NCI-H460 (cell line): ENCODE results near the gene RPSA. TPM values are rescaled to one million over a fixed set of nuclear protein-coding genes. Genes with fewer than 3 reads are reported as not detected.
A peak's percentile ranks its signal among the peaks of the same experiment; 100 is the strongest.
"Not testable (repeated sequence)": the region's sequence is repeated elsewhere in the genome, so short reads cannot be mapped to it uniquely, and the experiment has no call there.

Experiments used
- DNase-seq: peaks from one replicate; pipeline ENCODE4 v3.0.0-alpha.2; 2016; ENCODE audit warnings: low read depth; ENCODE audit errors: extremely low read depth
- polyA plus RNA-seq: library from polyadenylated mRNA; depleted of rRNA; stranded (reverse); fragments of >200 nt; gene quantifications from 2 replicates; pipeline ENCODE4 v1.2.3, GENCODE V29; 2014; cell fraction: nucleus; rRNA removed
- total RNA-seq: library from RNA; depleted of rRNA; stranded (reverse); fragments of >200 nt; shearing (Covaris generic); gene quantifications from 2 replicates; pipeline ENCODE4 v1.2.3, GENCODE V29; 2014; rRNA removed

The RPSA gene
- 2,368 and 2,571 TPM in 2 replicates for total RNA-seq
- polyA plus RNA-seq: 1,238 and 1,350 TPM in 2 replicates

- peak; percentile 93 for DNase-seq
Observed at GRCh38 chr3:39406368-39407258, at the start of gene RPSA. TSS of gene RPSA (plus strand) at chr3:39406720. CDS start at chr3:39407654, 934 bp downstream.

- no peak for DNase-seq
Observed at GRCh38 chr3:39358333-39358732, 48.2 kb upstream of the RPSA start.

DNA sequence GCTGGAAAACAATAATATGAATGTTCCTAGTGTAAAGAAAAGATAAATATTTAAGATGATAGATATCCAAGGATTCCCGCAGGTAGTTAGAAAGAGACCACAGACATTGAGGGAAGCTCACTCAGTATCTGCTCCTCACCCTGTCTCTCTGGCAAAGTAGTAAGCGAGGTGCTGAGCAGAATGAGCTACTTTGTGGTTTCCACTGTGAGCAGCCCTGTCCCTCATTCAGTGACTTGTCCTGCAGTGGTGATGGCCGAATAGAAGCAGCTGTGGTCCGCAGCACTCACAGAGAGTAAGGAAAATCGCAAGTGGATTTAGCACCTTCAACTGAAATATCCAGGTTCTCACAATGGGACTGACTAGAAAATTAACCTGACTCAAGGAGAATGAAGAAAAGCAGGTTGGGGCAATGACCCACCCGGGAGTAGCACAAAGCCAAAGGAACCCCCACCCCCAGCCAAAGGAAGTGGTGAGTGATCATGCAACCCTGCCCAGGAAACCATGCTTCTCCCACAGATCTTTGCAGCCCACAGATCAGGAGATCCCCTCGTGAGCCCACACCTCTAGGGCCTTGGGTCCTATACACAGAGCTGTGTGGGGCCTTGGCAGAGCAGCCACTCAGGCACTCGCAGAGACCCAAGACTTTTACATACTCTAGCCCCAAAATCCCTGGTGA lies 45.1 kb upstream of the RPSA start:
- no peak for DNase-seq

DNA sequence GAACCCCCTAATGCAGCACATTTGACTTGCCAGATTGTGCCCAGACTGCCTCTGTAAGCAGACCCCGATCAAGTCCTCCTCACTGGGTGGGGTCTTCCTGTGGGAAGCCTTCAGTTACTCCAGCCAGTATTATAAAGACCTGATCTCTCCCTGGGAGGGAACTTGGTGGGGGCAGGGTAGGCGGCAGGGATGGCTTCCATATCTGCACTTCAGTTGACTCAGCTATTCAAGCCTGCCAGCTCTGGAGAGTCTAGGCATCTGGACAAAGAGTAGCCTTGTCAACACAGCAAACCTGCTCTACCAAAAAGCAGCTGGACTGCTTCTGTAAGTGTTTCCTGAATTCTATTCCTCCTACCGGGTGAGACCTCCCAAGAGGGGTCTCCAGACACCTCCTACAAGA lies 44.3 kb upstream of the RPSA start:
- DNase-seq: no peak

GRCh38 chr3:39362812-39363211 lies 43.7 kb upstream of the RPSA start:
- DNase-seq: no peak

GRCh38 chr3:39370450-39370849 lies 36.1 kb upstream of the RPSA start:
- not testable (repeated sequence) for DNase-seq

- no peak for DNase-seq
Observed at GRCh38 chr3:39372833-39373232, 33.7 kb upstream of the RPSA start.

GRCh38 chr3:39376959-39377634 lies 29.4 kb upstream of the RPSA start:
- no peak for DNase-seq

GRCh38 chr3:39378088-39378487 lies 28.4 kb upstream of the RPSA start:
- DNase-seq: peak; percentile 26

DNA sequence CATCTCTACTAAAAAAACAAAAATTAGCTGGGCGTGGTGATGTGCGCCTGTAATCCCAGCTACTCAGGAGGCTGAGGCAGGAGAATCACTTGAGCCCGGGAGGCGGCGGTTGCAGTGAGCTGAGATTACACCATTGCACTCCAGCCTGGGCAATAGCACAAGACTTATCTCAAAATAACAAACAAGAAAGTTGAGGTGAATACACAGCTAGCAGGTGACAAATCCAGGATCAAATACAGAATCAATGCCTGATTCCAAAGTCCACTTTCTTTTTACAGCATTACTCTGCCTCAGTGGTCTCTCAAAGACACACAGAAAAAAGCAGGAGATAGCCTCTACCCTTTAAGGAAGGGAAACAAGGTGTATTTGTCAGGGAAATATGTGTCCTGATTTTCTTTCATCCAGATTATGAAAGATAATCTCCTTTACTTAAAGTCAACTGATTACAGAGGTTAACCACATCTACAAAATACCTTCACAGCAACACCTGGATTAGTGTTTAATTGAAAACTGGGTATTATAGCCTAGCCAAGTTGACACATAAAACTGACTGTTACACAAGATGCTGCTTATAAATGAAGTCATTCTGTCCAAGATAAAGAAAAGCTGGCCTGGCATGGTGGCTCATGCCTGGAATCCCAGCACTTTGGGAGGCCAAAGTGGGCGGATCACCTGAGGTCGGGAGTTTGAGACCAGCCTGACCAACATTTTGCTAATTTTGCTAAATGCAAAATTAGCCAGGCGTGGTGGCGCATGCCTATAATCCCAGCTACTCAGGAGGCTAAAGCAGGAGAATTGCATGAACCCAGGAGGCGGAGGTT lies 27.4 kb upstream of the RPSA start:
- no peak for DNase-seq

DNA sequence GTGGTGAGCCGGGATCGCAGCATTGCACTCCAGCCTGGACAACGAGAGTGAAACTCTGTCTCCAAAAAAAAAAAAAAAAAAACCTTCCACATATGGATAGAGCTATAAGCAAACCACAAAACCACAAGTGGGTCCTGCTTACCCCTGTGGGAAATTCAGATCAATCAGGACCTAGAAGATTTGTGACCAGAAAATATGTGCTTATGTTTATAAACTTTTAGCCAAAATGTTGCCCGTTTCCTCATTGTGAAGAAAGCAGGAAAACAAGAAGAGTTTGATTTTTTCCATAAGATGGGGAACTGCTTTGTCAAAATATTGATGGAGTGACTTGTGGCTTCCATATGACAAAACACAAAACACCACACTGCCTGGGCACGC lies 26.8 kb upstream of the RPSA start:
- no peak for DNase-seq

DNA sequence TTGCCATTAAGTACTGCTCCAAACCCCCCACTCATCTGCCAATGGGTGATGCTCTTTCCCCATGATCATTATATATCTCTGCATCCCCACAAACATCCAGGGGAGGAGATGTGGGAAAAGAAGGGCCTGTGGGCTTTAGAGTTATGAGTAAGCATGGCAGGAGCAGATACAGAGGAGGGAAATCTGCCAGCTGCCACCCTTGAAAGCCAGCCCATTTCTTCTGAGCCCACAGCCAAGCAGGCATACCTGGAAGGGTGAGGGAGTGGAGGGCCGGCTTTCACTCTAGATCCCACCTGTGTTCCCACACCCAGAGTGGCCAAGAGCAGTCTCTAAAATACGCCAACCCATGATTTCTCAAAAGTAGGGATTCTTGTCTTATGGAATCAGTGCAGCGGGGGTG lies 25.1 kb upstream of the RPSA start:
- DNase-seq: no peak

- DNase-seq: peak; percentile 72
Observed at GRCh38 chr3:39383045-39383880, 23.3 kb upstream of the RPSA start, which contains the start of gene SLC25A38. TSS of gene SLC25A38 (plus strand) at chr3:39383370. CDS start at chr3:39383725, 355 bp downstream.

DNA sequence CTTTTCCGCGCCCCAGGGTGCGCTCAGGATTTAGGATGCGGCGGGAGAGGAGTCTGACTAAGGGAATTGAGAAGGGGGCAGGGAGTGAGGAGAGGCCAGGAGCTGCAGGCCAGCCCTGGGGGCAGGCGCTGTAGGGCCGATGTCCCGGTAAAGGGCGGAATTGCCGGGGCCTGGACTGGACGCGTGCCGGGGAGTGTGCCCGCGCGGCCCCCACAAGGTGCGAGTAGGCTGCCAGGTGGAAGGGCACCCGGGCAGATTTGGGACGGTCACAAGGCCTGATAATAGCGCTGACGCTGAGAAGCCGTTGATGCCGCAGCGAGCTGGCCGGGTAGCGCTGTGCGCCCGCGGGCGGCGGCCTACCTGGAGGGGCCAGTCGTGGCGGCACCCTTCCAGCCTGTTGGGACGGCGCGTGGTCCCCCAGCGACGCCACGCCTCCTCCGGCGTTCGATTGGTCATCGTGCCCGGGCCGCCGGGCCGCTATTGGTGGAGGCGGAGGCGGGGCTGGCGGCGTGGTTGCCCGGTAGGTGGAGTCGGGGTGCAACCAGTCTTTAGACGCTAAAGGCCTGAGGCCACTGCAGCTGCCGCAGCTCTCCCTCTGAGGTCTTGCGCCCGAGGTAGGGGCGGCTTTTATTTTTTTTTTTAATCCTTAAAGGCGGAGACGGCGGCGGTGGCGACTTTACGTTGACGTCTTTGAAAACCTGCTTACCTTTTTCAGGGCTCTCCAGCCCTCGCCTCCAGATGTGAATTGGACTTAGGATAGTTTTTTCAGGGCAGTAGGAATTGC lies 22.4 kb upstream of the RPSA start:
- DNase-seq: peak; percentile 87

DNA sequence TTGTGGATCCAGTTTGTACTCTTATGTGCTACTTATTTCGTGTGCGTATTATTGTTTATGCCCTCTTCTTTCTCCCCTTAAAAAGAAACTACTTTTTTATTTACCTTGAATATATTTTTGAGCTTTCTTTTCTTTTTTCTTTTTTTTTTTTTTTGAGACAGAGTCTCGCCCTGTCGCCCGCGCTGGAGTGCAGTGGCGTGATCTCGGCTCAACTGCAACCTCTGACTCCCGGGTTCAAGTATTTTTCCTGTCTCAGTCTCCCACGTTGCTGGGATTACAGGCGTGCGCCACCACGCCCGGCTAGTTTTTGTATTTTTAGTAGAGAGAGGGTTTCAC lies 21.9 kb upstream of the RPSA start:
- no peak for DNase-seq

DNA sequence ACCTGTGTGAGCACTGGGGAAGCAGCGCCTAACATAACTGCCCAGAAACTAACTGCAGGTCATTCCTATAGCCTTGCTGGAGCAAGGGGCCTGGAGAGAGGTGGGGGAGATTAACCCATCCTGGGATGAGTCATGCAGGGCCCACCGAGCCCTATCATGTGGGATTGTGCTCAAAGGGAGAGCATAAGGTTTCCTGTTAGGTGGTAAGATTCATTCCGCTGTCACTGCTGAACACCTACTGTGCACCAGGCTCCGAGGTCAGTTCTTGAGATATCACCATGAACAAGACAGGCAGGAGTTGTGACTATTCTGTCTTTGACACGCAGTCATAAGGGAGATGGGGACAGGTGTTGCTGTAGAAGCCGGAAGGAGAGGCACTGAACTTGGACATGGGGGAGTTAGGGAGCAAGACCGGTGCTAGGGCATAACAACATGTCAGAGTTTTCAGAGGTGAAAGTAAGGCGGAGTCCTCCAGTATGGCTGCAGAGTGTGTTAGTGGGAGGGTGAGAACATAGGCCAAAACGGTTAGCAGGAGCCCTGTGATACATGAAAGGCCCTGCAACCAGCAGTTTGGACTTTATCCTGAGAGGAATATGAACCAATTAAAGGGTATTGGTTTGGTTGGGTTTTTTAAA lies 20.9 kb upstream of the RPSA start:
- DNase-seq: no peak

DNA sequence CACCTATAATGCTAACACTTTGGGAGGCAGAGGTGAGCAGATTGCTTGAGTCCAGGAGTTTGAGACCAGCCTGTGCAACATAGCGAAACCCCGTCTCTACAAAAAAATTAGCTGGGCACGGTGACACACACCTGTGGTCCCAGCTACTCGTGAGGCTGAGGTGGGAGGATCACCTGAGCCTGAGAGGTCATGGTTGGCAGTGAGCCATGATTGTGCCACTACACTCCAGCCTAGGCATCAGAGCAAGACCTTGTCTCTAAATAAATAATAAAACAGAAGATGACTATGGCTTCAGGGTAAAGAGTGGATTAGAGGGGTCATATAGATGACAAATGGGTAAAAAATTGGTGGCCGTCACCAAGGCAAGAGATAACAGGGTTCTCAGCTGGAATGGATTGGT lies 20.2 kb upstream of the RPSA start:
- DNase-seq: no peak

GRCh38 chr3:39387411-39387975 lies 19.0 kb upstream of the RPSA start:
- no peak for DNase-seq
